ENCODE measurements around the gene CEP170B.
"Not testable (repeated sequence)": the region's sequence is repeated elsewhere in the genome, so short reads cannot be mapped to it uniquely, and the experiment has no call there.

DNA sequence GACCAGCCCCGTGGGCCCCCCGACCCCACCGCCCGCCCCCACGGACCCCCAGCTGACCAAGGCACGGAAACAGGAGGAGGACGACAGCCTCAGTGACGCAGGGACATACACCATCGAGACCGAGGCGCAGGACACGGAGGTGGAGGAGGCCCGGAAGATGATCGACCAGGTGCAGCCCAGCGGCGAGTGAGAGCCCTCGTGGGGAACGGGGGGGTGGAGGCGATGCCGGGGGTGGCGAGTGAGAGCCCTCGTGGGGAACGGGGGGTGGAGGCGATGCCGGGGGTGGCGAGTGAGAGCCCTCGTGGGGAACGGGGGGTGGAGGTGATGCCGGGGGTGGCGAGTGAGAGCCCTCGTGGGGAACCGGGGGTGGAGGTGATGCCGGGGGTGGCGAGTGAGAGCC lies 19.3 kb downstream of the CEP170B start:
- not testable (repeated sequence) for TF ChIP-seq SMC3 (IDR thresholded peaks at IDR 0.05); EP300 (IDR thresholded peaks at IDR 0.05); CBX2 (IDR thresholded peaks at IDR 0.05; ENCODE audit: borderline replicate concordance, low read depth); KDM5A (IDR thresholded peaks at IDR 0.05); POLR2A (IDR thresholded peaks at IDR 0.05; ENCODE audit: low read length); JUN (IDR thresholded peaks at IDR 0.05)
- TF ChIP-seq, protein P1, sequence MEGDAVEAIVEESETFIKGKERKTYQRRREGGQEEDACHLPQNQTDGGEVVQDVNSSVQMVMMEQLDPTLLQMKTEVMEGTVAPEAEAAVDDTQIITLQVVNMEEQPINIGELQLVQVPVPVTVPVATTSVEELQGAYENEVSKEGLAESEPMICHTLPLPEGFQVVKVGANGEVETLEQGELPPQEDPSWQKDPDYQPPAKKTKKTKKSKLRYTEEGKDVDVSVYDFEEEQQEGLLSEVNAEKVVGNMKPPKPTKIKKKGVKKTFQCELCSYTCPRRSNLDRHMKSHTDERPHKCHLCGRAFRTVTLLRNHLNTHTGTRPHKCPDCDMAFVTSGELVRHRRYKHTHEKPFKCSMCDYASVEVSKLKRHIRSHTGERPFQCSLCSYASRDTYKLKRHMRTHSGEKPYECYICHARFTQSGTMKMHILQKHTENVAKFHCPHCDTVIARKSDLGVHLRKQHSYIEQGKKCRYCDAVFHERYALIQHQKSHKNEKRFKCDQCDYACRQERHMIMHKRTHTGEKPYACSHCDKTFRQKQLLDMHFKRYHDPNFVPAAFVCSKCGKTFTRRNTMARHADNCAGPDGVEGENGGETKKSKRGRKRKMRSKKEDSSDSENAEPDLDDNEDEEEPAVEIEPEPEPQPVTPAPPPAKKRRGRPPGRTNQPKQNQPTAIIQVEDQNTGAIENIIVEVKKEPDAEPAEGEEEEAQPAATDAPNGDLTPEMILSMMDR (IDR thresholded peaks at IDR 0.05) = not testable (repeated sequence)
